GM21619 (cell line): ENCODE results near the gene TEX101.

ENCODE experiments used
- ATAC-seq: cut with Tn5 transposase; IDR thresholded peaks from one replicate; pipeline ENCODE4 v1.9.1; 2021; ENCODE audit not compliant: unreplicated experiment

The TEX101 gene

GRCh38 chr19:43445426-43445825 is 30.7 kb downstream of the TEX101 start:
- ATAC-seq, result no peak

GRCh38 chr19:43446746-43447489 is 32.2 kb downstream of the TEX101 start:
- ATAC-seq, result no peak

- no peak for ATAC-seq
Measured at GRCh38 chr19:43447655-43448054, 33.0 kb downstream of the TEX101 start.

DNA sequence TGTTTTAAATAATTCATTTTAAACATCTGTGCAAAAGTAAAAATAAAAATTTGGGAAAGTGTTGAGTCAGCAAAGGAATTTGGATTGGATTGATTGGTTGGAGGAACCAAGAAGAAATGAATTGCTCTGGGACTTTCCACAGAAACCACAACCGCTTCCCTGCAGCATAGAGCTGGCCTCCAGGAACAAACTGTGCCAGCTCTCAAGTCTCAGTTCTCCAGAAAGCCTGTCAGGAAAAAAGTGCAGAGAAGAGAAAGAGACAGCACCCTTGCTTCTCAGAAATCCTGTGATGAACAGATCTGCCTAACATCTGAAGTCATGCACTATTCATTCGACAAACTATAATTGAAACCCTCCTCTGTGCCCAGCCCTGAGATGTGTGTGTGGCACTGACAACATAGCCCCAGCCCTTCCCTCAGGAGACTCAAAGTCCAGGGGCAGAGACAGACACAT is 35.9 kb downstream of the TEX101 start:
- no peak for ATAC-seq

GRCh38 chr19:43452582-43452981 is 37.9 kb downstream of the TEX101 start:
- ATAC-seq, result no peak

DNA sequence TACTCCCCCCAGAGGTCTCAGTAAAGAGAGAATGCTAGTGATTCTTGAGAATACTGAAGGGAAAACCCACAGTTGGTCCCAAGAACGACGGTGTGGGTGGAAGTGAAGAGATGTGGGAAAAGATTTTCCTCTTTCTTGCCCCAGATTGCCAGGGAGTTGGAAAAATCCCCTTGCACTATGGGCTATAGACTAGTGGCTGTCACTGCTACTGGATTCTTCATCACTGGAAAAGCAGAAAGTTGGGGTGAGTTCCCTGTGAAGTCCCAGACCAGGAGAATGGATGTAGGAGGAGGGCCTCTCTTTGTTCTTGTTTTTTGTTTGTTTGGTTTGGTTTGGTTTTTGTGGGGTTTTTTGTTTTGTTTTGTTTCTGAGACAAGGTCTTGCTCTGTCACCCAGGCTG is 39.3 kb downstream of the TEX101 start:
- ATAC-seq, result no peak

GRCh38 chr19:43455321-43456113 is 40.8 kb downstream of the TEX101 start:
- no peak for ATAC-seq

GRCh38 chr19:43457809-43458208 is 43.1 kb downstream of the TEX101 start:
- ATAC-seq, result no peak

DNA sequence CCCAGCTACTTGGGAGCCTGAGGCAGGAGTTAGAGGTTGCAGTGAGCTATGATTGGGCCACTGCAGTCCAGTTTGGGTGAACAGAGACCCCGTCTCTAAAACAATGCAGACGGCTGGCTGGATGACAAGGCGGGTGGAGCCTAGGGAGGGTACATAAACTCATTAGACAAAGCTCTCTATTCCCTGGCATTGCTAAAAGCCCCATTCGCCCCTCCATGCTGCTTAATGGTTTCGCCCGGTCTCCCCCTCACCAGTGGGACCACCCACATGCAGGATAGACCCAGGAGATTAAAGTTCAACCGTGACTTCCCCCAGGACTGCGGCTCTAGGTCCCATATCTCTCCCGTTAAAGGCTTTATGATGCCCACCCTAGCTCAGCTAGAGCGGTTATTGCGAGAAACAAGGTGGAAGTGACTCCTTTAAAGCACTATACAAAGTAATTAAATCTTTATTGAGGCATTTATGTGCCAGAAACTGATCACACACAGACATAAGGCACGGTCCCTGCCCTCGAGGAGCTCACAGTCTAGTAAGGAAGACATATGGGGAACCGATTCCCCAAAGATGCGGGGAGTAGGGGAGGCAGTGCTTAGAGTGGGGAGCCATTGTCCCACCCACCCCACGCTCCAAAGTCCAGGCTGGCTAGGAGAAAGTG is 45.8 kb downstream of the TEX101 start:
- no peak for ATAC-seq

- no peak for ATAC-seq
Measured at GRCh38 chr19:43461303-43461702, 46.6 kb downstream of the TEX101 start.

GRCh38 chr19:43462383-43462782 is 47.7 kb downstream of the TEX101 start:
- no peak for ATAC-seq

- no peak for ATAC-seq
Measured at GRCh38 chr19:43462785-43463380, 48.2 kb downstream of the TEX101 start.

DNA sequence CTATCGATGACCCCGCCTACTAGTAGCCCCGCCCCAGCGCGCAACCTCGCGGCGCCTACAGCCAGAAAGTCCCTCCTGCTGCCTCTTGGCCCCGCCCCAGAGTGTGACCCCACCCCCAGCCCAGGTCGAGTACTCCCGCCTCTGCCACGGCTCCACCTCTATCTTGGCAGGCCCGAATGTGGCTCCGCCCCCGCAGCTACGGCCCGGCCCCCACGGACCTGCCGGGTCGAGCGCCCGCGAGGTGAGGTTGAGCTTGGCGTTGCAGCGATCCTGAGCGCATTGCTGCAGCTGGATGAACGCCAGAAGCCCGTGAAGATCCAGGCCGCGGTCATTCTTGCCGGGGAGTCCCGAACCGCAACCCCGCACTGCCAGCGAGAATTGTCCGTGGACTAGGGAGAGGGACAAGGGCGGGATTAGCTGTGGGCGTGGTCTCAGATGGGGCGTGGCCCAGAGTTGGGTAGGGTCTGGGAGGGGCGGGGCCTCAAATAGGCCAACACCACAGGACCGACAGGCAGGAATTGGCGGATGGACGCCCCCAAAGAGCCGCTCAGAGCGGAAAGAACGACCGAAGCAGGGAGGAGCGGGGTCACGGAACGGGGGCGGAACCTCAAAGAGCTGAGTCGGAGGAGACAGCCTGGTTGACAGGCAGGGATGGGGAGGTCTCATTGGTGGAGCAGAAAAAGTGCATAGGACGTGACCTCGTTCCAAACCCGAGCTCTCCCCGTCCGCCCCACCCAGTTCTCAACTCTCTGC is 48.9 kb downstream of the TEX101 start:
- peak; percentile 79 for ATAC-seq

- peak; percentile 31 for ATAC-seq
Measured at GRCh38 chr19:43464134-43464775, 49.6 kb downstream of the TEX101 start.

GRCh38 chr19:43465468-43466120 is 50.9 kb downstream of the TEX101 start, which contains the start of gene LYPD3:
Gene LYPD3, minus strand, starts transcription at chr19:43465608. Its CDS starts 37 bp downstream, at chr19:43465571.
- ATAC-seq, result no peak

DNA sequence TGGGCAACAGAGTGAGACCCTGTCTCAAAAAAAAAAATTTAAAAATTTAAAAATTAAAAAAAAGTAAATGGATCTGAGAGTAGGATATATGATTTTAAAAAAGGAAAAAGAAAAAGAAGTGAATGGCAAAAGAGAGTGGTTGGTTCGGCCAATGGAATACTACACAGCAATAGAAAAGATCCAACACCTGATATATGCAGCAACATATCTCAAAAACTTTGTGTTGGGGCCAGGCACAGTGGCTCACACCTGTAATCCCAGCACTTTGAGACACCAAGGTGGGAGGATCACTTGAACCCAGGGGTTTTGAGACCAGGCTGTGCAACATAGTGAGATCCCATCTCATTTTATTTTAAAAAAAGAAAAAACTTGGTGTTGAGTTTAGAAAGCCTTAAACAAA is 52.1 kb downstream of the TEX101 start:
- ATAC-seq, result no peak

- no peak for ATAC-seq
Measured at GRCh38 chr19:43467276-43467675, 52.6 kb downstream of the TEX101 start.

- no peak for ATAC-seq
Measured at GRCh38 chr19:43467730-43468129, 53.0 kb downstream of the TEX101 start.
